BE2C (cell line): Measurements from ENCODE around the gene KIF6.

Source experiments
- DNase-seq: peaks from one replicate; pipeline ENCODE4 v3.0.0-alpha.2; 2020
- H3K27me3 ChIP-seq: fragments of 250-450 bp; sonication (Bioruptor Pico); 2 replicates; pipeline ENCODE4 v1.5.1; 2020; ENCODE audit warnings: mild to moderate bottlenecking
- H3K36me3 ChIP-seq: fragments of 250-450 bp; sonication (Bioruptor Pico); 2 replicates; pipeline ENCODE4 v1.5.1; 2020; ENCODE audit warnings: mild to moderate bottlenecking
- H3K4me1 ChIP-seq: fragments of 250-450 bp; sonication (Bioruptor Pico); 2 replicates; pipeline ENCODE4 v1.5.1; 2020
- H3K4me3 ChIP-seq: 2 replicates; pipeline ENCODE4 v1.5.1; 2011; ENCODE audit warnings: low read depth, low read length
- H3K9me3 ChIP-seq: fragments of 250-450 bp; sonication (Bioruptor Pico); 2 replicates; pipeline ENCODE4 v1.5.1; 2020
- TF ChIP-seq, protein P1 (sequence below): IDR thresholded peaks from 2 replicates; pipeline ENCODE4 v1.5.1; 2012; ENCODE audit warnings: mild to moderate bottlenecking, low read depth, low read length

The KIF6 gene

DNA sequence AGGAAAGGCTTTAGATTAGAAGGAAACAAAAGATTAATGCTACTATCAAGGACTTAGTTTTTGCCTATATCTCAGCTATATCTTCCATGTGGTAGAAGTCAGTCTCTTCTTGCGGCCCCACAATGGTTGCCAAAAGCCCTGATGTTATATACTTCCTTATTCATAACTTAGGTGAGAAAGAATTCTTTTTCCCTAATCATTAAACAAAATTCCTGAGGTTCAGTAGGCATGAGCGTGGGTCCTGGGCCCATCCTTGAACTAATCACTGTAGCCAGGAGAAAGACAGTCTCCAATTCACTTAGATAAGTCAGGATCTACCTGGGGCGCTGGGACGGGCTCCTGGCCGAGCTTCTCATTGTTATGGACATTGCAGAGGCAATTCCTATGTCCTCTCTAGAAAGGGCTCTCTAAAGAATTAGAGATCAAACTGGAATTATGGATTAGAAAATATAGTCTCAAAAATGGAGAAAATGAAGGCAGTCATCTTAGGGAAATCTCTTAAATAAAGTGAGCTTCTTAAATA is 134.3 kb downstream of the KIF6 start:
- Histone ChIP-seq H3K4me1 (no peaks in the 10 kb centered on the region), H3K9me3 (no peaks in the 10 kb centered on the region), H3K27me3 (no peaks in the 10 kb centered on the region), H3K4me3 (no peak overlapping the region), H3K36me3 (no peaks in the 10 kb centered on the region)
- TF ChIP-seq, protein P1, sequence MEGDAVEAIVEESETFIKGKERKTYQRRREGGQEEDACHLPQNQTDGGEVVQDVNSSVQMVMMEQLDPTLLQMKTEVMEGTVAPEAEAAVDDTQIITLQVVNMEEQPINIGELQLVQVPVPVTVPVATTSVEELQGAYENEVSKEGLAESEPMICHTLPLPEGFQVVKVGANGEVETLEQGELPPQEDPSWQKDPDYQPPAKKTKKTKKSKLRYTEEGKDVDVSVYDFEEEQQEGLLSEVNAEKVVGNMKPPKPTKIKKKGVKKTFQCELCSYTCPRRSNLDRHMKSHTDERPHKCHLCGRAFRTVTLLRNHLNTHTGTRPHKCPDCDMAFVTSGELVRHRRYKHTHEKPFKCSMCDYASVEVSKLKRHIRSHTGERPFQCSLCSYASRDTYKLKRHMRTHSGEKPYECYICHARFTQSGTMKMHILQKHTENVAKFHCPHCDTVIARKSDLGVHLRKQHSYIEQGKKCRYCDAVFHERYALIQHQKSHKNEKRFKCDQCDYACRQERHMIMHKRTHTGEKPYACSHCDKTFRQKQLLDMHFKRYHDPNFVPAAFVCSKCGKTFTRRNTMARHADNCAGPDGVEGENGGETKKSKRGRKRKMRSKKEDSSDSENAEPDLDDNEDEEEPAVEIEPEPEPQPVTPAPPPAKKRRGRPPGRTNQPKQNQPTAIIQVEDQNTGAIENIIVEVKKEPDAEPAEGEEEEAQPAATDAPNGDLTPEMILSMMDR = no peak
- DNase-seq = no peak

DNA sequence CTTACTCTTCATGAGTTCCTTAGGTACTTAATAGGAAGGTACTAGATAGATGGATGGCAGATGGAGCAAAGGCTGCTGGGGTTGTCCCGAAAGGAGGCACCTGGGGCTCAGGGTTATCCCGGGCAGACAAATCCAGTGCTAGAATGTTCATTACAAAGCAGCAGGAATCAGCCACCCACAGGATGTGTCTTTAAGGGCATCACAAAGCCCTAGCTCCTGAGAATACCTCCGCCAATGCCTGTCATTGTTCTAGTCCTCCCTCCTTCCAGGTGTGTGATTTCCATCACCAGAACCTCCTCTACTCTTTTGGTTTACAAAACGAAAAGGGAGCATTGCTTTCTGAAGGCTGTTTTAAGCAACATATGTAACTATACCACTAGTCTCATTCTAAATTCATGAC is 138.1 kb downstream of the KIF6 start:
- H3K4me1 ChIP-seq = no peaks in the 10 kb centered on the region
- no peaks in the 10 kb centered on the region for H3K27me3 ChIP-seq
- H3K9me3 ChIP-seq = no peaks in the 10 kb centered on the region
- DNase-seq = no peak
- TF ChIP-seq, protein P1 = no peak
- no peaks in the 10 kb centered on the region for H3K36me3 ChIP-seq
- no peak overlapping the region for H3K4me3 ChIP-seq

DNA sequence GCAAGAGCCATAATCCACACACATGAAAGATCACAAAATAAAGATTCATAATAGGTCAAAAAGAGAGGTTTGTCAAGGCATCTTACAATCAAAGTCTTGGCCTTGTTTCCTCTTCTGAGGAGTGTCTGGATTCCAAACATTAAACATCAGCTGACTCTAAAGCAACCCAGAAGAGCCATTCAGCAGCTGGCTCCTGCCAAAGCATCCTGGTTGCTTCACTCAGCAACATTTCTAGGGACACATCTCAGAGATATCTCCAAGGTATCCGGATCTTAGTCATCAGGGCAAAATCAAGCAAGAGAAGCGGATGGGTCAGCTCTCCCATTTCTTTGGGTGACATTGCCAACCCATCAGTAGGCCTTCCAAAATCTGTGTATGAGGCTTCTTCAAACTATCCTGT is 139.6 kb downstream of the KIF6 start:
- Histone ChIP-seq H3K4me3 (no peak overlapping the region), H3K36me3 (no peaks in the 10 kb centered on the region), H3K9me3 (no peaks in the 10 kb centered on the region), H3K4me1 (no peaks in the 10 kb centered on the region), H3K27me3 (no peaks in the 10 kb centered on the region)
- TF ChIP-seq, protein P1 = no peak
- no peak for DNase-seq

DNA sequence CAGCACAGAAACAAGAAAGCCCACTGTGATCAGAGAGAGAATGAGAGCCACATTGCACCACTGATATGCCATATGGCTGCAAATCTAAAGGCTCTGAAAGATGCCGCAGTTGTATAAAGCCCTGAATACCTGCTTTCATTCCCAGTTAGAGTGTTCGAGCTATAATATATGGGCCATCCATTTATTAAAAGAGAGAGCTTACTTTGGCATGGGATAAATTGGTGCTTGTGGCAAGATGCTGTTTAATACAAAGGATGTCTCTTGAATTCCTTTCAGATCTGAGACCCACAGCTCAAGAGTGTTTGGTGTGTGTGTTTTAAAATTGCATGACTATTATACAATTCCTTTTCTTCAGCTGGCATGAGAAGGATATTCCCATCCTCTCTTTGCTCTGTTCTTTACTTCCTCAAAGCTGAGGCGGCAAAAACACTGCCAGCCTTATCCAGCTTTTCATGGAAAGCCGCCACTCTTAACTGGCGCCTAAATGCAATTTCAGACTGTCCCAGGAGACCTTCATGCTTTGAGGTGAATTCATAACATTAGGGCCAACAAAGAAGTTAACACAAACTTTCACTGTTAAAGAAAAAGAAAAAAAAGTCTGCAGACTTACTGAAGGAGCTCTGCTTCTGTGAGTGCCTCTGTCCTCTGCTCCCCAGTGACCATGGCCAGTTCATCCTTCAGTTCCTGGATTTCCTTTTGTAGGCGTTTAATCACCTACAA is 147.6 kb downstream of the KIF6 start:
- no peaks in the 10 kb centered on the region for H3K36me3 ChIP-seq
- H3K4me1 ChIP-seq = no peaks in the 10 kb centered on the region
- no peak overlapping the region for H3K4me3 ChIP-seq
- DNase-seq = no peak
- H3K27me3 ChIP-seq = peaks cover 8% of the 10 kb centered on the region; the same call in 1 of the 2 replicates
- TF ChIP-seq, protein P1 = no peak
- no peaks in the 10 kb centered on the region for H3K9me3 ChIP-seq

DNA sequence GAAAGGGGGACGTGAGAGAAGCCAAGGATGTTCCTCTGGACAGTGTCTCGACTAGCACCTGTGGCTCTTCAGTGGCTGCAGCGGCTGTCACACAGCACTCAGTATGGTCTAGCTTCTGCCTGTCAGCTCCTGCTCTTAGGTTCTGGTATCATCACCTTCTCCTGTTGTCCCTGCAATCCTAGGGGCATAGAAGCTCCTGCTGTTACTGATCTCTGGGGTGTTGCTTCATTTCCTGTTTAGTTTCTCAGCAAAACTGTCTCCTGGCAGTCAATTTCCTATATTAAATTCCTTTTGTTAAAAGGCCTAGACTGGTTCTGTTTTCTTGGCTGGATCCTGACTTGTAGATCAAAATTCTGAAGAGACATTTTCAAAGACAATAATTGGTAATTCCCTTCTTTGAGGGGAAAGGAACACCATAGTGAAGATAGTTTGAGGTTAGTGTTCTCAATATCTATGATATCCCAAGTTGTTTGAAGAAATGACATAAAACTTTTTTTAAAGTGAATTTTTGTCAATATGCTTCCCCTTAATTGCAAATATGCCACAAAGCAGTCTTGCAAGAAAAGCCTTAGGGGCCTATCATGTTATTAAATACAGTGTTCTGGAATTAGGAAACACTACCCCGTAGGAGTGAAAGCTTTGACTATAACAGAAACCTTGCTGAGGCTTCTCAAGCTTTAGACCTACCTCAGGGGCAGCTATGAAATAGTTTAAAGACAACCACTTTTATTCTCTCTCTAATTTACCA is 148.5 kb downstream of the KIF6 start:
- TF ChIP-seq, protein P1 = no peak
- H3K4me1 ChIP-seq = no peaks in the 10 kb centered on the region
- no peak for DNase-seq
- H3K36me3 ChIP-seq = no peaks in the 10 kb centered on the region
- H3K4me3 ChIP-seq = no peak overlapping the region
- H3K27me3 ChIP-seq = peaks cover 8% of the 10 kb centered on the region; the same call in 1 of the 2 replicates
- no peaks in the 10 kb centered on the region for H3K9me3 ChIP-seq

DNA sequence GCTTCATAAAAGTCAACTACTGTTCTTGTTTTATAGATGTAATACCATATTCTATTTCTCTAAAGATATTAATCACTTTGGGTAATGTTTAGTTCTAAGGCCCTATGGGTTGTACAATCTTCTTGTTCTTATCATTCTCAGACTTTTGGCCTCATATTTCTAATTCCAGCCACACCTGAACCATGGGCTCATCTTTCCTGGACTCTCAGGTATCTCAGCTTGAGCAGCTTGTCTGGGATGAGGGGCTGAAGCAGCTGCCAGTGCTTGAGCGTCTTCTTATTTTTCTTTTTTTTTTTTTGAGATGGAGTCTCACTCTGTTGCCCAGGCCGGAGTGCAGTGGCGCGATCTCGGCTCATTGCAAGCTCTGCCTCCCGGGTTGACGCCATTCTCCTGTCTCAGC is 150.2 kb downstream of the KIF6 start:
- H3K36me3 ChIP-seq = no peaks in the 10 kb centered on the region
- no peaks in the 10 kb centered on the region for H3K9me3 ChIP-seq
- TF ChIP-seq, protein P1 = no peak
- H3K4me1 ChIP-seq = no peaks in the 10 kb centered on the region
- peaks cover 8% of the 10 kb centered on the region; the same call in 1 of the 2 replicates for H3K27me3 ChIP-seq
- H3K4me3 ChIP-seq = no peak overlapping the region
- no peak for DNase-seq
